SU-DHL-6 (cell line): Measurements from ENCODE around the gene FXYD1.

ENCODE experiments used
- EZH2phosphoT487 ChIP-seq: fragments of 200-600 bp; sonication (generic), shearing (Covaris generic); conservative IDR thresholded peaks from 2 replicates; pipeline ENCODE4 v1.6.1; 2018; ENCODE audit warnings: mild to moderate bottlenecking, antibody characterized with exemption, low read length, moderate library complexity, mixed read lengths
- TF ChIP-seq, protein P1 (sequence below): fragments of 200-600 bp; sonication (generic); IDR thresholded peaks from one replicate; pipeline ENCODE4 v1.5.1; 2017; ENCODE audit warnings: antibody characterized with exemption, mild to moderate bottlenecking, low read length, moderate library complexity; ENCODE audit not compliant: insufficient read depth, poor library complexity, severe bottlenecking

DNA sequence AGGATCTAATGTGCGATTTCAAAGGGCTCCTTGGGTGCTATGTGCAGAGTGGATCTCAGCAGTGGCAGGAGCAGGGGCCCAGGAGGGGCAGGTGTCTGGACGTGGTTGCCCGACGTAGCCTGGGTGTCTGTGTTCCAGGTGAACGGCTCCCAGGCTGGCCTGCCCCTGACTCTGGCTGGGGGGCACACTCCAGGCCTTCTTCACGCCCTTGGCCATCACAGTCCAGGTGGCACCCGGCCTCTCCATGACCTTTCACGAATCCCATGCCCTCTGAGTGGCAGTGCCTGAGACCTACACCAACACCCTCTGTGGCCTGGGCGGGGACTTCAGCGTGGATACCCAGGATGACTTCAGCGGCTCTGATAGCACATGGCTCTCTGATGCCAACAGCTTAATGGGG, 34.3 kb upstream of the FXYD1 start:
- TF ChIP-seq, protein P1, sequence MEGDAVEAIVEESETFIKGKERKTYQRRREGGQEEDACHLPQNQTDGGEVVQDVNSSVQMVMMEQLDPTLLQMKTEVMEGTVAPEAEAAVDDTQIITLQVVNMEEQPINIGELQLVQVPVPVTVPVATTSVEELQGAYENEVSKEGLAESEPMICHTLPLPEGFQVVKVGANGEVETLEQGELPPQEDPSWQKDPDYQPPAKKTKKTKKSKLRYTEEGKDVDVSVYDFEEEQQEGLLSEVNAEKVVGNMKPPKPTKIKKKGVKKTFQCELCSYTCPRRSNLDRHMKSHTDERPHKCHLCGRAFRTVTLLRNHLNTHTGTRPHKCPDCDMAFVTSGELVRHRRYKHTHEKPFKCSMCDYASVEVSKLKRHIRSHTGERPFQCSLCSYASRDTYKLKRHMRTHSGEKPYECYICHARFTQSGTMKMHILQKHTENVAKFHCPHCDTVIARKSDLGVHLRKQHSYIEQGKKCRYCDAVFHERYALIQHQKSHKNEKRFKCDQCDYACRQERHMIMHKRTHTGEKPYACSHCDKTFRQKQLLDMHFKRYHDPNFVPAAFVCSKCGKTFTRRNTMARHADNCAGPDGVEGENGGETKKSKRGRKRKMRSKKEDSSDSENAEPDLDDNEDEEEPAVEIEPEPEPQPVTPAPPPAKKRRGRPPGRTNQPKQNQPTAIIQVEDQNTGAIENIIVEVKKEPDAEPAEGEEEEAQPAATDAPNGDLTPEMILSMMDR = no peak
- TF ChIP-seq EZH2phosphoT487 = no peak
